Glutamatergic neuron (in vitro differentiated cells): ENCODE data around the gene CCDC8. TPM values are rescaled to one million over a fixed set of nuclear protein-coding genes. Genes with fewer than 3 reads are reported as not detected.

Experiments
- DNase-seq: peaks from one replicate; pipeline ENCODE4 v3.0.0; 2022
- H3K27ac Mint-ChIP-seq: one replicate; pipeline ENCODE4 v1.8.0; 2020; ENCODE audit warnings: mild to moderate bottlenecking, mixed read lengths, inconsistent platforms; ENCODE audit not compliant: unreplicated experiment
- H3K27me3 Mint-ChIP-seq: one replicate; pipeline ENCODE4 v1.8.0; 2020; ENCODE audit warnings: mild to moderate bottlenecking, moderate library complexity, mixed read lengths, inconsistent platforms; ENCODE audit not compliant: unreplicated experiment
- H3K36me3 Mint-ChIP-seq: one replicate; pipeline ENCODE4 v1.8.0; 2020; ENCODE audit warnings: mild to moderate bottlenecking, mixed read lengths, inconsistent platforms; ENCODE audit not compliant: unreplicated experiment
- H3K4me1 Mint-ChIP-seq: one replicate; pipeline ENCODE4 v1.8.0; 2020; ENCODE audit warnings: mild to moderate bottlenecking, low read depth, mixed read lengths, inconsistent platforms; ENCODE audit not compliant: unreplicated experiment
- H3K4me3 Mint-ChIP-seq: one replicate; pipeline ENCODE4 v1.8.0; 2020; ENCODE audit warnings: mild to moderate bottlenecking, mixed read lengths, inconsistent platforms; ENCODE audit not compliant: unreplicated experiment
- H3K9me3 Mint-ChIP-seq: one replicate; pipeline ENCODE4 v1.8.0; 2020; ENCODE audit warnings: mild to moderate bottlenecking, moderate library complexity, mixed read lengths, inconsistent platforms; ENCODE audit not compliant: unreplicated experiment
- total RNA-seq: library from RNA; stranded (reverse); fragmentation: NEBNext Ultra II Directional; extraction: Animal tissue kit (Norgen Biotek cat#: 25700); gene quantifications from one replicate; pipeline ENCODE4 v1.2.1, GENCODE V29; 2021; ENCODE audit not compliant: unreplicated experiment
- TF ChIP-seq, protein P1 (sequence below): fragments of 200-600 bp; sonication (generic); IDR thresholded peaks from one replicate; pipeline ENCODE4 v1.5.0; 2021; ENCODE audit not compliant: partially characterized antibody, unreplicated experiment

CCDC8 gene
- total RNA-seq, 1 donor from 2014 or later = 6.3 TPM

DNA sequence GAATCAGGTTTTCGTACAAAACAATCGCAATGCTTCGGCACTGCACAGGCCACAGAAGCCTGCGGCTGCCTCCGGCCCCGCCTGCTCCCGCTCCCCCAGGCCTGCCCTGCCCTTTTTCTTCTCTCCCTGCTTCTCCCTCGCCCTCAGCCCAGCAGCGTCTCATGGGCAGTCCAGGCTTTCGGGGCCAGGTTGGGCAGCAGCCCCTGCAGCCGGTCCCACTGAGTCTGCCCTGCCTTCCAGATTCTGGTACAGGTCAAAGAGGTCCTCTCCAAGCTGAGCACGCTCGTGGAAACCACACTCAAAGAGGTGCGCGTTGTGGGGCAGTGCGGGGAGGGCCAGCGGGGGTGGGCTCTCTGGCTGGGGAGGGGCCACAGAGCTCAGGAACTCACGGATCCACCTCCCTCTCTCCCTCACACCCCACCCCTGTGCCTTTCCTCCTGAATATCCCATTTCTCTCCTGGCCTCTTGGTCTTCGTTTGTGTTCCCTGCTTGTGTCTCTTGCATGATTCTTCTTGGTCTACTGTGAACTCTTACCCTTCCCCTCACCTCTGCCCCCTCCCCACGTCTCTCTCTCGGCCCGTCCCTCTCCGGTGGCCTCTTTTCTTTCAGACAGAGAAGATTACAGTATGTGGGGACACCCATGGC lies 30.1 kb downstream of the CCDC8 start:
- Mint-ChIP-seq H3K27me3 (no peaks in the 10 kb centered on the region), H3K36me3 (peaks cover 12% of the 10 kb centered on the region), H3K4me1 (peaks cover 13% of the 10 kb centered on the region), H3K4me3 (no peak overlapping the region), H3K27ac (no peak overlapping the region), H3K9me3 (peaks cover 2% of the 10 kb centered on the region)
- no peak for DNase-seq
- TF ChIP-seq, protein P1, sequence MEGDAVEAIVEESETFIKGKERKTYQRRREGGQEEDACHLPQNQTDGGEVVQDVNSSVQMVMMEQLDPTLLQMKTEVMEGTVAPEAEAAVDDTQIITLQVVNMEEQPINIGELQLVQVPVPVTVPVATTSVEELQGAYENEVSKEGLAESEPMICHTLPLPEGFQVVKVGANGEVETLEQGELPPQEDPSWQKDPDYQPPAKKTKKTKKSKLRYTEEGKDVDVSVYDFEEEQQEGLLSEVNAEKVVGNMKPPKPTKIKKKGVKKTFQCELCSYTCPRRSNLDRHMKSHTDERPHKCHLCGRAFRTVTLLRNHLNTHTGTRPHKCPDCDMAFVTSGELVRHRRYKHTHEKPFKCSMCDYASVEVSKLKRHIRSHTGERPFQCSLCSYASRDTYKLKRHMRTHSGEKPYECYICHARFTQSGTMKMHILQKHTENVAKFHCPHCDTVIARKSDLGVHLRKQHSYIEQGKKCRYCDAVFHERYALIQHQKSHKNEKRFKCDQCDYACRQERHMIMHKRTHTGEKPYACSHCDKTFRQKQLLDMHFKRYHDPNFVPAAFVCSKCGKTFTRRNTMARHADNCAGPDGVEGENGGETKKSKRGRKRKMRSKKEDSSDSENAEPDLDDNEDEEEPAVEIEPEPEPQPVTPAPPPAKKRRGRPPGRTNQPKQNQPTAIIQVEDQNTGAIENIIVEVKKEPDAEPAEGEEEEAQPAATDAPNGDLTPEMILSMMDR = no peak

DNA sequence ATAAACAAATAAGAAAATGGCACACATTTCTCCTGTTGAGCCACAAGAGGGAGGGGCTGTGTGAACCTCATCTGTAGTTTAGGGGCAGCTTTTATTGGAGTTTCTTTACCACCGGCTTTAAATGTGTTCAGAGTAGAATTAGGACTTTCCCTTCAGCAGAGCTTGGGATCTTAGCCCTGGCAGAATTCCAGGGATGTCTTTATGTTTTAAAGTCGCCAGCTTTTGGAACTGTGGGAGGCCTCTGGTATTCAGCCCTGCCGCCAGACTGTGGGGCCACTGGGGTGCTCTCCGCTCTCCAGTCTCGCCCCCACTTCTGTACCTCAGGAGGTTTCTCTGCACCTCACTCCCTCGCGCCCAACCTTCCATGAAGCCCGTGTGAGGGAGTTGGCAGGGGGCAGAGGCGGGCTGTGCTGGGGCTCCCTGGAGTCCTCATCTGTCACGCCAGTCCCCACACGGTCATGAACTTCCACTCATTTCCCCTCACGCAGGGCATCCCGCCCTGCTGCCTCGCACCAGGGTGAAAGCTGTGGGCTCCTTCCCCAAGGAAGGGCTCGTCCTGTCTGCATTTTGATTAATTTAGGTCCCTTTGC lies 31.5 kb downstream of the CCDC8 start:
- Mint-ChIP-seq H3K4me3 (no peak overlapping the region), H3K27ac (no peak overlapping the region), H3K9me3 (peaks cover 2% of the 10 kb centered on the region), H3K4me1 (peaks cover 20% of the 10 kb centered on the region), H3K27me3 (no peaks in the 10 kb centered on the region), H3K36me3 (peaks cover 12% of the 10 kb centered on the region)
- TF ChIP-seq, protein P1 = no peak
- no peak for DNase-seq

DNA sequence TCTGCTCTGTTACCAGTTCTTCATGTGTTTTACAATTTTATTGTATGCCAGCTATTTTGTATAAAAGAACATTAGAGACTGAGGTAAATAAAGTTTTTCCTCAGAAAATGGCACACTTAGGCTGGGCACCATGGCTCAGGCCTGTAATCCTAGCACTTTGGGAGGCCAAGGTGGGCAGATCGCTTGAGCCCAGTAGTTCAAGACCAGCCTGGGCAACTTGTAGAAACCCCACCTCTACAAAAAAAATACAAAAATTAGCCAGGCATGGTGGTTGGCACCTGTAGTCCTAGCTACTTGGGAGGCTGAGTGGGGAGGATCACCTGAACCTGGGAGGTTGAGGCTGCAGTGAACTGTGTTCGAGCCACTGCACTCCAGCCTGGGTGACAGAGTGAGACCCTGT lies 32.0 kb downstream of the CCDC8 start:
- Mint-ChIP-seq H3K36me3 (peaks cover 12% of the 10 kb centered on the region), H3K9me3 (peaks cover 2% of the 10 kb centered on the region), H3K4me3 (no peak overlapping the region), H3K27ac (no peak overlapping the region), H3K4me1 (peaks cover 20% of the 10 kb centered on the region), H3K27me3 (no peaks in the 10 kb centered on the region)
- TF ChIP-seq, protein P1 = no peak
- no peak for DNase-seq

DNA sequence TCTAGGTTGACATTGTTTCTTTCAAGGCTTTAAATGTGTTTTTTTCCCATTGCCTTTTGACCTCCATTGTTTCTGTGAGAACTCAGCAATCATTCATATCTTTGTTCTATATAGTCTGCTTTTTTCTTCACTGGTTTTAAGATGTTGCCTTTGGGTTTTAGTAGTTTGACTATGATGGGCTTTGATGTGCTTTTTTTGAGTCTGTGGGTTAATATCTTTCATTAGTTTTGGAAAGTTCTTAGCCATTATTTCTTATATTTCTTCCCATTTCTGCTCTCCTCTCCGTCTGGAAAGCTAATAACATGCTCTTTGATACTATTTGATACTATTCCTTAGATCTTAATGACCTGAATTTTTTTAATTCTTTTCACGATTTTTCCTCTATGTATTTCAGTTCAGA lies 32.7 kb downstream of the CCDC8 start:
- Mint-ChIP-seq H3K4me3 (no peak overlapping the region), H3K4me1 (peaks cover 20% of the 10 kb centered on the region), H3K27me3 (no peaks in the 10 kb centered on the region), H3K36me3 (peaks cover 12% of the 10 kb centered on the region), H3K27ac (no peak overlapping the region), H3K9me3 (peaks cover 3% of the 10 kb centered on the region)
- no peak for DNase-seq
- TF ChIP-seq, protein P1 = no peak

DNA sequence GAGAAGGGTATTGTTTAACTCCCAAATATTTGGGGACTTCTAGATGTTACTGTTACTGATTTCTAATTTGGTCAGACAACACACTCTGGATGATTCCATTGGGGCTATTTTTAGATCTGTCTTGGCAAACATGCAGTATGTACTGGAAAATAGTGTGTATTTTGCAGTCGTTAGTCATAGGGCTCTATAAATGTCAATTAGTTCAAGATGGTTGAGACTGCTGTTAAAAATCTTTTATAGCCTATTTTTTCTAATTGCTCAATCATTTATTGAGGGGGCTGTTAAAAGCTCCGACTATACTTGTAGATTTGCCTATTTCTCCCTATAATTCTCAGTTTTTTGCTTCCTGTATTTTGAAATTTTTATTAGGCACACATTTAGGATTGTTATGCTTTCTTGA lies 35.1 kb downstream of the CCDC8 start:
- peaks cover 2% of the 10 kb centered on the region for H3K9me3 Mint-ChIP-seq
- TF ChIP-seq, protein P1 = no peak
- no peaks in the 10 kb centered on the region for H3K27me3 Mint-ChIP-seq
- no peak for DNase-seq
- peaks cover 11% of the 10 kb centered on the region for H3K4me1 Mint-ChIP-seq
- no peak overlapping the region for H3K27ac Mint-ChIP-seq
- no peak overlapping the region for H3K4me3 Mint-ChIP-seq
- H3K36me3 Mint-ChIP-seq = peaks cover 7% of the 10 kb centered on the region
